CD4-positive, CD25-positive, alpha-beta regulatory T cell (primary cell): Measurements from ENCODE around the gene PRRG4. TPM values are rescaled to one million over a fixed set of nuclear protein-coding genes. Genes with fewer than 3 reads are reported as not detected.
"Not testable (repeated sequence)": the region's sequence is repeated elsewhere in the genome, so short reads cannot be mapped to it uniquely, and the experiment has no call there.

ENCODE experiments used
- ATAC-seq, 2 donors: fragments of 150-1000 bp; cut with Tn5 transposase; one replicate each; pipeline ENCODE4 v1.10.0; 2021; ENCODE audit warnings: low read depth in 2 of 2, moderate number of reproducible peaks in 2 of 2, moderate library complexity in 1 of 2
- DNase-seq, 3 donors: peaks; one replicate each; pipeline versions ENCODE4 v3.0.0 to v3.0.0-alpha.2; 2012 to 2022; ENCODE audit warnings: mixed read lengths in 1 of 3
- H3K27ac ChIP-seq: one replicate; pipeline ENCODE4 v1.7.0; 2013; ENCODE audit warnings: mild to moderate bottlenecking, low read length; ENCODE audit not compliant: insufficient read depth, poor library complexity, severe bottlenecking
- H3K27me3 ChIP-seq: one replicate; pipeline ENCODE4 v1.7.0; 2013; ENCODE audit warnings: low read length; ENCODE audit not compliant: control insufficient read depth, insufficient read depth
- H3K36me3 ChIP-seq: one replicate; pipeline ENCODE4 v1.7.0; 2013; ENCODE audit warnings: mild to moderate bottlenecking, low read length, moderate library complexity; ENCODE audit not compliant: control insufficient read depth, insufficient read depth
- H3K4me1 ChIP-seq: 2 replicates; pipeline ENCODE4 v1.7.0; 2013; ENCODE audit warnings: mild to moderate bottlenecking, low read length; ENCODE audit not compliant: insufficient read depth, control insufficient read depth, poor library complexity, severe bottlenecking
- H3K4me3 ChIP-seq: one replicate; pipeline ENCODE4 v1.7.0; 2013; ENCODE audit warnings: low read depth, mild to moderate bottlenecking, low read length, moderate library complexity
- H3K9me3 ChIP-seq, 2 experiments: 1 replicate in 1 of 2; 2 replicates in 1 of 2; pipeline ENCODE4 v1.7.0; 2013; ENCODE audit warnings: low read length in 2 of 2, mild to moderate bottlenecking in 1 of 2, moderate library complexity in 1 of 2; ENCODE audit not compliant: control insufficient read depth in 2 of 2
- H3K27ac Mint-ChIP-seq, 3 donors: one replicate each; pipeline ENCODE4 v1.8.0; 2020 to 2022; ENCODE audit warnings: mild to moderate bottlenecking in 3 of 3, mixed read lengths in 3 of 3, moderate library complexity in 2 of 3
- H3K27me3 Mint-ChIP-seq: one replicate; pipeline ENCODE4 v1.8.0; 2022; ENCODE audit warnings: mild to moderate bottlenecking, mixed read lengths
- H3K36me3 Mint-ChIP-seq: one replicate; pipeline ENCODE4 v1.8.0; 2020; ENCODE audit warnings: mixed read lengths
- H3K4me1 Mint-ChIP-seq, 4 donors: one replicate each; pipeline ENCODE4 v1.8.0; 2020 to 2022; ENCODE audit warnings: mixed read lengths in 4 of 4, mild to moderate bottlenecking in 1 of 4
- H3K4me3 Mint-ChIP-seq, 4 donors: one replicate each; pipeline ENCODE4 v1.8.0; 2020 to 2022; ENCODE audit warnings: mild to moderate bottlenecking in 4 of 4, mixed read lengths in 4 of 4, moderate library complexity in 3 of 4
- H3K9me3 Mint-ChIP-seq, 7 donors: one replicate each; pipeline ENCODE4 v1.8.0; 2020 to 2022; ENCODE audit warnings: mixed read lengths in 7 of 7, mild to moderate bottlenecking in 3 of 7, moderate library complexity in 2 of 7
- polyA plus RNA-seq, 4 donors: library from polyadenylated mRNA; unstranded; fragments of 300-500 nt; fragmentation: Illumina TruSeq; gene quantifications; one replicate each; pipeline ENCODE4 v1.2.3, GENCODE V29; 2021
- total RNA-seq: library from RNA; stranded (reverse); gene quantifications from one replicate; pipeline ENCODE4 v1.2.3, GENCODE V29; 2022

PRRG4 gene
- total and polyA plus RNA-seq, 5 donors from 2014 or later, result 0.02 to 0.07 TPM; not detected in 3

GRCh38 chr11:32849761-32850160 is 20.0 kb downstream of the PRRG4 start:
- H3K9me3 ChIP-seq, result no peaks in the 10 kb centered on the region
- H3K4me3 Mint-ChIP-seq, result no peak overlapping the region
- H3K27me3 ChIP-seq, result no peaks in the 10 kb centered on the region
- H3K27me3 Mint-ChIP-seq, result peaks cover 11% of the 10 kb centered on the region
- H3K36me3 Mint-ChIP-seq, result no peaks in the 10 kb centered on the region
- H3K27ac ChIP-seq, result no peak overlapping the region
- H3K9me3 Mint-ChIP-seq, result peaks cover 0 to 6% (median 0%) of the 10 kb centered on the region in 7 donors
- no peak overlapping the region for H3K4me3 ChIP-seq
- H3K36me3 ChIP-seq, result no peaks in the 10 kb centered on the region
- H3K27ac Mint-ChIP-seq, result no peak overlapping the region
- DNase-seq (no peak), ATAC-seq (no peak)
- H3K4me1 ChIP-seq, result no peaks in the 10 kb centered on the region
- no peaks in the 10 kb centered on the region for H3K4me1 Mint-ChIP-seq

- H3K4me1 ChIP-seq, result no peaks in the 10 kb centered on the region
- Mint-ChIP-seq H3K27me3 (peaks cover 11% of the 10 kb centered on the region), H3K36me3 (no peaks in the 10 kb centered on the region), H3K4me3 (no peak overlapping the region), H3K27ac (no peak overlapping the region), H3K4me1 (no peaks in the 10 kb centered on the region), H3K9me3 (peaks cover 0 to 6% (median 0%) of the 10 kb centered on the region in 7 donors)
- no peak overlapping the region for H3K4me3 ChIP-seq
- H3K27ac ChIP-seq, result no peak overlapping the region
- H3K27me3 ChIP-seq, result no peaks in the 10 kb centered on the region
- ATAC-seq (no peak), DNase-seq (no peak)
- no peaks in the 10 kb centered on the region for H3K36me3 ChIP-seq
- no peaks in the 10 kb centered on the region for H3K9me3 ChIP-seq
These were observed 21.5 kb downstream of the PRRG4 start for GRCh38 chr11:32851251-32851650.

GRCh38 chr11:32852207-32852606 is 22.5 kb downstream of the PRRG4 start:
- Mint-ChIP-seq H3K27me3 (peaks cover 11% of the 10 kb centered on the region), H3K27ac (no peak overlapping the region), H3K36me3 (no peaks in the 10 kb centered on the region), H3K9me3 (peaks cover 0 to 6% (median 0%) of the 10 kb centered on the region in 7 donors), H3K4me3 (no peak overlapping the region), H3K4me1 (no peaks in the 10 kb centered on the region)
- Histone ChIP-seq H3K4me1 (no peaks in the 10 kb centered on the region), H3K27ac (no peak overlapping the region), H3K27me3 (no peaks in the 10 kb centered on the region), H3K4me3 (no peak overlapping the region), H3K9me3 (no peaks in the 10 kb centered on the region), H3K36me3 (no peaks in the 10 kb centered on the region)
- no peak for ATAC-seq
- no peak for DNase-seq

GRCh38 chr11:32855601-32856000 is 25.9 kb downstream of the PRRG4 start:
- Mint-ChIP-seq H3K4me3 (no peak overlapping the region), H3K36me3 (no peaks in the 10 kb centered on the region), H3K27ac (no peak overlapping the region), H3K27me3 (peaks cover 31% of the 10 kb centered on the region), H3K4me1 (no peaks in the 10 kb centered on the region), H3K9me3 (no peaks in the 10 kb centered on the region)
- Histone ChIP-seq H3K4me3 (no peak overlapping the region), H3K27me3 (no peaks in the 10 kb centered on the region), H3K4me1 (no peaks in the 10 kb centered on the region), H3K9me3 (no peaks in the 10 kb centered on the region), H3K36me3 (no peaks in the 10 kb centered on the region), H3K27ac (no peak overlapping the region)
- ATAC-seq, result no peak
- DNase-seq, result no peak

GRCh38 chr11:32858731-32859130 is 29.0 kb downstream of the PRRG4 start:
- DNase-seq, result peak in 1 of 3 donors; percentile 6
- Histone ChIP-seq H3K27me3 (peaks cover 2% of the 10 kb centered on the region), H3K4me1 (no peaks in the 10 kb centered on the region), H3K27ac (no peak overlapping the region), H3K9me3 (no peaks in the 10 kb centered on the region), H3K36me3 (no peaks in the 10 kb centered on the region), H3K4me3 (no peak overlapping the region)
- H3K36me3 Mint-ChIP-seq, result no peaks in the 10 kb centered on the region
- no peak overlapping the region for H3K4me3 Mint-ChIP-seq
- H3K27ac Mint-ChIP-seq, result no peak overlapping the region
- no peaks in the 10 kb centered on the region for H3K9me3 Mint-ChIP-seq
- no peaks in the 10 kb centered on the region for H3K4me1 Mint-ChIP-seq
- ATAC-seq, result no peak
- peaks cover 30% of the 10 kb centered on the region for H3K27me3 Mint-ChIP-seq

DNA sequence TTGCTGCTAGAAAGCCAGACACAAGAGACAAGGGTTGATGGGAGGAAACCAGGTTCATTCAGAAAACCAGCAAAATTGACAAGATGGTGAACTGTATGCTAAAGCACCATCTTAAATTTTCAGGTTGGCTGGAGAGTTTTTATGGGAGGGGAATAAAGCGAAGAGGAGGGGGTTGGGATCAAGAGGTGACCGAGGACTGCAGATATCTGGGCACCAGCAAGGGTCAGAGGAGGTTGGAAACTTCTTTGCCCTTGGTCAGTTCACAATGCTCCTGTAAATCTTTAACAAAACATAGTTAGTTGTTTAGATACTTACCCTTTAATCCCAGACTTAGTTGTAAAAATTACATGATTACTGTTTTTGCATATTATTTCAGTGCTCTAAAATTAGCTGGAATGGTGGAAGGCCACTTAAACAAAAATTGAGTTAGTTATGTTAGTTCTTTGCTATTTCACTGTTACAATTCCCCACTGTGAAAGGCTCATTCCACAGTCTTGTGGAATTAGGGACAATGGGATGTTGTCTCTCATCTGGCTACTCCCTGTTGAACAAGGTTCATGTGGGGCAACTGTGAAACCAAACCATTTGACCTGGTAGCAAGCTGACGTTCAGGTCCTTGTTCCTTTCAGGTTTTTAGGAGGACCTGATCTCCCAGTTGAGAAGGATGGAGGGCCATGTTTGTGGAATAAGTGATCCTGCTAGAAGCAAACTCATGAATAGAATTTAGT is 32.3 kb downstream of the PRRG4 start:
- DNase-seq (no peak), ATAC-seq (no peak)
- Histone ChIP-seq H3K27ac (no peak overlapping the region), H3K36me3 (no peaks in the 10 kb centered on the region), H3K27me3 (peaks cover 2% of the 10 kb centered on the region), H3K4me3 (no peak overlapping the region), H3K9me3 (no peaks in the 10 kb centered on the region), H3K4me1 (no peaks in the 10 kb centered on the region)
- no peak overlapping the region for H3K4me3 Mint-ChIP-seq
- H3K4me1 Mint-ChIP-seq, result no peaks in the 10 kb centered on the region
- peaks cover 40% of the 10 kb centered on the region for H3K27me3 Mint-ChIP-seq
- no peak overlapping the region for H3K27ac Mint-ChIP-seq
- H3K9me3 Mint-ChIP-seq, result peaks cover 0 to 9% (median 0%) of the 10 kb centered on the region in 7 donors
- no peaks in the 10 kb centered on the region for H3K36me3 Mint-ChIP-seq

- ATAC-seq (no peak), DNase-seq (no peak)
- Histone ChIP-seq H3K36me3 (no peaks in the 10 kb centered on the region), H3K9me3 (no peaks in the 10 kb centered on the region), H3K4me1 (no peaks in the 10 kb centered on the region), H3K27me3 (peaks cover 2% of the 10 kb centered on the region), H3K27ac (no peak overlapping the region), H3K4me3 (no peak overlapping the region)
- Mint-ChIP-seq H3K27me3 (peaks cover 32% of the 10 kb centered on the region), H3K27ac (no peak overlapping the region), H3K4me3 (peak overlapping the region in 1 of 4 donors; percentile 27), H3K4me1 (no peaks in the 10 kb centered on the region), H3K9me3 (peaks cover 0 to 9% (median 0%) of the 10 kb centered on the region in 7 donors), H3K36me3 (peaks cover 3% of the 10 kb centered on the region)
These were observed 34.8 kb downstream of the PRRG4 start for GRCh38 chr11:32864555-32864954.

GRCh38 chr11:32868752-32869151 is 39.0 kb downstream of the PRRG4 start:
- not testable (repeated sequence) for H3K27me3 ChIP-seq, H3K36me3 Mint-ChIP-seq, H3K4me3 Mint-ChIP-seq, H3K4me1 ChIP-seq, ATAC-seq, H3K36me3 ChIP-seq, H3K27ac ChIP-seq, H3K9me3 ChIP-seq, DNase-seq, H3K27ac Mint-ChIP-seq, H3K4me3 ChIP-seq, H3K4me1 Mint-ChIP-seq
- H3K9me3 Mint-ChIP-seq, result peaks cover 0 to 11% (median 4%) of the 10 kb centered on the region in 7 donors
- peaks cover 19% of the 10 kb centered on the region for H3K27me3 Mint-ChIP-seq
